ENCODE results near the gene EBP. TPM values are rescaled to one million over a fixed set of nuclear protein-coding genes. Genes with fewer than 3 reads are reported as not detected.

EBP gene
- 10 to 100 TPM in 1 of 2 donors, 1 to 10 TPM in 1; 3.5 to 18.8 TPM for total RNA-seq

GRCh38 chrX:48521353-48522243 lies at the start of gene EBP:
Gene EBP, plus strand, starts transcription at chrX:48521808. Its CDS starts 1,964 bp downstream, at chrX:48523772.
- Histone ChIP-seq H3K27me3 (replicated peaks; ENCODE audit: insufficient read depth) (no peaks in the 10 kb centered on the region), H3K4me3 (peak within 1 kb of the TSS; percentile 82), H3K27ac (peak within 1 kb of the TSS in 1 of 2 donors; percentile 67), H3K36me3 (no peaks in the 10 kb centered on the region), H3K4me1 (ENCODE audit: control insufficient read depth in 1 of 2, low read depth in 2 of 2) (peaks cover 0 to 5% of the 10 kb centered on the region in 2 donors), H3K9me3 (no peaks in the 10 kb centered on the region)
- DNase-seq (ENCODE audit: low spot score) (peak; percentile 62), ATAC-seq (ENCODE audit: insufficient number of reproducible peaks, low FRiP score, low read depth) (peak; percentile 94)
- no peak for TF ChIP-seq CTCF (IDR thresholded peaks at IDR 0.05)

GRCh38 chrX:48472225-48472624 lies 49.4 kb upstream of the EBP start:
- H3K27me3 ChIP-seq (replicated peaks; ENCODE audit: insufficient read depth), result no peaks in the 10 kb centered on the region
- DNase-seq (ENCODE audit: low spot score) (no peak), ATAC-seq (ENCODE audit: insufficient number of reproducible peaks, low FRiP score, low read depth) (no peak)
- no peak for TF ChIP-seq CTCF (IDR thresholded peaks at IDR 0.05)
- peaks cover 0 to under 1% of the 10 kb centered on the region in 2 donors for H3K4me1 ChIP-seq (ENCODE audit: control insufficient read depth in 1 of 2, low read depth in 2 of 2)
- no peak overlapping the region for H3K27ac ChIP-seq
- no peaks in the 10 kb centered on the region for H3K36me3 ChIP-seq
- H3K4me3 ChIP-seq, result no peak overlapping the region
- H3K9me3 ChIP-seq, result no peaks in the 10 kb centered on the region

GRCh38 chrX:48472851-48473703 lies 48.5 kb upstream of the EBP start:
- TF ChIP-seq CTCF (IDR thresholded peaks at IDR 0.05), result no peak
- H3K9me3 ChIP-seq, result no peaks in the 10 kb centered on the region
- no peak for ATAC-seq (ENCODE audit: insufficient number of reproducible peaks, low FRiP score, low read depth)
- no peak overlapping the region for H3K4me3 ChIP-seq
- no peak overlapping the region for H3K27ac ChIP-seq
- no peaks in the 10 kb centered on the region for H3K36me3 ChIP-seq
- H3K27me3 ChIP-seq (replicated peaks; ENCODE audit: insufficient read depth), result no peaks in the 10 kb centered on the region
- peaks cover 0 to 3% of the 10 kb centered on the region in 2 donors for H3K4me1 ChIP-seq (ENCODE audit: control insufficient read depth in 1 of 2, low read depth in 2 of 2)
- DNase-seq (ENCODE audit: low spot score), result no peak

- no peak overlapping the region for H3K27ac ChIP-seq
- no peak for TF ChIP-seq CTCF (IDR thresholded peaks at IDR 0.05)
- H3K36me3 ChIP-seq, result no peaks in the 10 kb centered on the region
- H3K9me3 ChIP-seq, result no peaks in the 10 kb centered on the region
- no peak overlapping the region for H3K4me3 ChIP-seq
- peaks cover 0 to 3% of the 10 kb centered on the region in 2 donors for H3K4me1 ChIP-seq (ENCODE audit: control insufficient read depth in 1 of 2, low read depth in 2 of 2)
- DNase-seq (ENCODE audit: low spot score) (no peak), ATAC-seq (ENCODE audit: insufficient number of reproducible peaks, low FRiP score, low read depth) (no peak)
- H3K27me3 ChIP-seq (replicated peaks; ENCODE audit: insufficient read depth), result no peaks in the 10 kb centered on the region
Observed at GRCh38 chrX:48473704-48473990, 48.0 kb upstream of the EBP start.

GRCh38 chrX:48474127-48474526 lies 47.5 kb upstream of the EBP start:
- no peaks in the 10 kb centered on the region for H3K36me3 ChIP-seq
- H3K4me1 ChIP-seq (ENCODE audit: control insufficient read depth in 1 of 2, low read depth in 2 of 2), result peaks cover 0 to 3% of the 10 kb centered on the region in 2 donors
- H3K9me3 ChIP-seq, result no peaks in the 10 kb centered on the region
- no peaks in the 10 kb centered on the region for H3K27me3 ChIP-seq (replicated peaks; ENCODE audit: insufficient read depth)
- ATAC-seq (ENCODE audit: insufficient number of reproducible peaks, low FRiP score, low read depth), result no peak
- no peak overlapping the region for H3K27ac ChIP-seq
- no peak for TF ChIP-seq CTCF (IDR thresholded peaks at IDR 0.05)
- DNase-seq (ENCODE audit: low spot score), result no peak
- H3K4me3 ChIP-seq, result no peak overlapping the region
